ENCODE data around the gene SNX18.

The SNX18 gene

GRCh38 chr5:54586336-54586735, 68.8 kb downstream of the SNX18 start:
- DNase-seq, result no peak

- DNase-seq, result no peak
Measured at GRCh38 chr5:54589786-54590185, 72.2 kb downstream of the SNX18 start.

GRCh38 chr5:54590824-54591223, 73.3 kb downstream of the SNX18 start:
- DNase-seq, result peak; percentile 64

GRCh38 chr5:54593779-54594178, 76.2 kb downstream of the SNX18 start:
- DNase-seq, result no peak

- no peak for DNase-seq
Measured at GRCh38 chr5:54594181-54594580, 76.6 kb downstream of the SNX18 start.

- no peak for DNase-seq
Measured at GRCh38 chr5:54595721-54596120, 78.2 kb downstream of the SNX18 start.
